HepG2 (cell line): ENCODE data around the gene EMC9. TPM values are rescaled to one million over a fixed set of nuclear protein-coding genes. Genes with fewer than 3 reads are reported as not detected.

Source experiments
- BRCA1 ChIP-seq: sonication (generic); formaldehyde crosslinking; IDR thresholded peaks from 2 replicates; pipeline ENCODE4 v1.4.0; 2020; ENCODE audit warnings: missing genetic modification reagents
- HOXD1 ChIP-seq: sonication (generic); formaldehyde crosslinking; IDR thresholded peaks from 2 replicates; pipeline ENCODE4 v1.5.0; 2020; ENCODE audit warnings: missing genetic modification reagents
- IRF2 ChIP-seq: IDR thresholded peaks from 2 replicates; pipeline ENCODE4 v1.6.1; 2018; ENCODE audit warnings: missing genetic modification reagents, missing compliant biosample characterization
- JUNB ChIP-seq: sonication (generic); formaldehyde crosslinking; IDR thresholded peaks from 2 replicates; pipeline ENCODE4 v1.8.0; 2022; ENCODE audit warnings: missing genetic modification reagents, mild to moderate bottlenecking, borderline replicate concordance
- KDM4B ChIP-seq: sonication (generic); formaldehyde crosslinking; IDR thresholded peaks from 2 replicates; pipeline ENCODE4 v1.4.0; 2020; ENCODE audit warnings: missing genetic modification reagents
- MAF1 ChIP-seq: sonication (generic); formaldehyde crosslinking; IDR thresholded peaks from 2 replicates; pipeline ENCODE4 v1.5.0; 2020; ENCODE audit warnings: missing genetic modification reagents, borderline replicate concordance
- NFATC3 ChIP-seq: sonication (generic); formaldehyde crosslinking; IDR thresholded peaks from 2 replicates; pipeline ENCODE4 v1.5.1; 2020; ENCODE audit warnings: mild to moderate bottlenecking, missing genetic modification reagents
- PAF1 ChIP-seq: IDR thresholded peaks from 2 replicates; pipeline ENCODE4 v1.6.1; 2016; ENCODE audit warnings: missing genetic modification reagents, missing compliant biosample characterization
- REL ChIP-seq: sonication (generic); formaldehyde crosslinking; conservative IDR thresholded peaks from 2 replicates; pipeline ENCODE4 v1.8.0; 2022; ENCODE audit warnings: mild to moderate bottlenecking, missing genetic modification reagents, moderate library complexity
- TCF12 ChIP-seq, 2 experiments: fragments of 450-650 bp in 1 of 2; sonication (generic) in 1 of 2; formaldehyde crosslinking in 1 of 2; IDR thresholded peaks; 2 replicates each; pipeline versions ENCODE4 v1.6.1 to v1.8.0; 2017 to 2022; ENCODE audit warnings: antibody characterized with exemption in 1 of 2, mild to moderate bottlenecking in 1 of 2, missing genetic modification reagents in 1 of 2, moderate library complexity in 1 of 2
- TEF ChIP-seq: sonication (generic); formaldehyde crosslinking; IDR thresholded peaks from 2 replicates; pipeline ENCODE4 v1.5.0; 2020; ENCODE audit warnings: missing genetic modification reagents
- YEATS4 ChIP-seq: sonication (generic); formaldehyde crosslinking; IDR thresholded peaks from 2 replicates; pipeline ENCODE4 v1.4.0; 2020; ENCODE audit warnings: missing genetic modification reagents, borderline replicate concordance
- ZC3H13 ChIP-seq: sonication (generic); formaldehyde crosslinking; IDR thresholded peaks from 2 replicates; pipeline ENCODE4 v1.8.1; 2023; ENCODE audit warnings: mild to moderate bottlenecking, missing genetic modification reagents, moderate library complexity
- ZNF138 ChIP-seq: sonication (generic); formaldehyde crosslinking; IDR thresholded peaks from 2 replicates; pipeline ENCODE4 v1.5.0; 2020; ENCODE audit warnings: mild to moderate bottlenecking, low read depth, missing genetic modification reagents
- ZNF264 ChIP-seq: sonication (generic); formaldehyde crosslinking; IDR thresholded peaks from 2 replicates; pipeline ENCODE4 v1.4.0; 2020; ENCODE audit warnings: missing genetic modification reagents
- ZNF430 ChIP-seq: sonication (generic); formaldehyde crosslinking; IDR thresholded peaks from 2 replicates; pipeline ENCODE4 v1.9.0; 2021; ENCODE audit warnings: mild to moderate bottlenecking, missing genetic modification reagents
- ZNF512 ChIP-seq: sonication (generic); formaldehyde crosslinking; IDR thresholded peaks from 2 replicates; pipeline ENCODE4 v1.4.0; 2020; ENCODE audit warnings: mild to moderate bottlenecking, missing genetic modification reagents
- ZNF556 ChIP-seq: sonication (generic); formaldehyde crosslinking; IDR thresholded peaks from 2 replicates; pipeline ENCODE4 v1.4.0; 2020; ENCODE audit warnings: mild to moderate bottlenecking, missing genetic modification reagents, borderline replicate concordance
- polyA plus RNA-seq, 8 experiments: library from polyadenylated mRNA; depleted of rRNA in 3 of 8; stranded (reverse) in 7 of 8; unstranded in 1 of 8; fragments of >200 nt; fragmentation: Illumina TruSeq in 4 of 8; extraction: Trizol in 4 of 8; gene quantifications; 2 replicates each; pipeline versions ENCODE4 v1.2.1 to v1.2.3, GENCODE V29; 2011 to 2016; ENCODE audit warnings: low read depth in 4 of 8, missing spikeins in 1 of 8, mixed read lengths in 1 of 8; ENCODE audit not compliant: insufficient read depth in 1 of 8
- total RNA-seq, 5 experiments: library from RNA; depleted of rRNA; stranded (reverse); fragments of >200 nt; fragmentation: Illumina TruSeq; extraction: Trizol; gene quantifications; 2 replicates each; pipeline ENCODE4 v1.2.3, GENCODE V29; 2016; ENCODE audit warnings: low read depth in 1 of 5
- TF ChIP-seq, protein P1 (sequence below): sonication (generic); formaldehyde crosslinking; IDR thresholded peaks from 2 replicates; pipeline ENCODE4 v1.8.1; 2023; ENCODE audit warnings: mild to moderate bottlenecking, inconsistent platforms, moderate library complexity, missing genetic modification reagents, borderline replicate concordance
- TF ChIP-seq, protein P2 (sequence below): sonication (generic); formaldehyde crosslinking; IDR thresholded peaks from 2 replicates; pipeline ENCODE4 v1.4.0; 2020; ENCODE audit warnings: missing genetic modification reagents, borderline replicate concordance

Gene EMC9
- total and polyA plus RNA-seq, 2 of the 13 experiments (the other 11 are each of a cell fraction or from before 2014, with no cell fraction given): 60.5 to 78.7 TPM

DNA sequence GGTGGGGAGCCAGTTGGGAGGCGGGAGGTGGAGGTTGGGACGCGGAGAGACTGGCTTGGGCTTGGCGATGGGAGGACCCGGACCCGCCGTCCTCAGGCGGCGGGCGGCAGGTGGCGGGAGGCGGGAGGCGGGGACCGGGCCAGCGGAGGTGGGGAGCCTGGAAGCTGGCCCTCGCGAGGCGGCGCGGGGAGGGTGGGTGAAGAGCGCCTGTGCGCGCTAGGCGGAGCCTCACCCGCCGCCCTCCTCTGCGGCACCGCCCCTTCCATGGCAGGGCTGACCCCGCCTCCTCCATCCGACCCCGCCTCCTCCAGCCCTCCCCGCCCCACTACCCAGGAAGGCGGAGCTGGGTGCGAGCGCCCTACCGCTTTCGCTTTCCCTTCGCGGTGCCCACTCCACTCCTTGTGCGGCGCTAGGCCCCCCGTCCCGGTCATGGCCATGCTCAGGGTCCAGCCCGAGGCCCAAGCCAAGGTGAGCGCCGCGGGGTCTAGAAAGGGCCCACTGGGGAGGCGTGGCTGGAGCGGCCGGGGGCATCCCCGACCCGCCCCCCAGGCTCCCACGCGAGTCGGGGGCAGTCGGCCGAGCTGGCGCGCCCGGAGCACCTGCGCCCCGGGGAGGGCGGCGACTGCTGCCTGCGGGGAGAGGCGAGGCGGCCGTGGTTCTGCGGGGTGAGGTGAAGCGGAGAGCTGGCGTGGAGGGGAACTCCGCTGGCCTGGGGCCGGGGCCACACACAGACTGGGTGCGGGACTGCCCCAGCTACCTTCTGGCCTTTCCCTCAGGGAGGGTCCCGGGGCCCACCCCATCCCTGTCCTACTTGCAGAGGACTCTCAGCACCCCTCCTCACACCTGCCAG, 5.3 kb downstream of the EMC9 start, which contains the start of gene PSME1 (continued):
- no peak for TF ChIP-seq PAF1 (CRISPR knock-in tag)
- TF ChIP-seq TEF: no peak
- no peak for TF ChIP-seq ZNF430
- peak; percentile 21; the same call in 1 of the 2 replicates for TF ChIP-seq HOXD1 (CRISPR knock-in tag)
- TF ChIP-seq ZNF138 (CRISPR knock-in tag): peak; percentile 82; the same call in 1 of the 2 replicates
- peak; percentile 89 for TF ChIP-seq MAF1 (CRISPR knock-in tag)
- TF ChIP-seq NFATC3 (CRISPR knock-in tag): no peak
- peak; percentile 93 for TF ChIP-seq YEATS4 (CRISPR knock-in tag)
- no peak for TF ChIP-seq JUNB (CRISPR knock-in tag)
- peak; percentile 45; the same call in 1 of the 2 replicates for TF ChIP-seq ZNF264 (CRISPR knock-in tag)
- TF ChIP-seq ZNF512 (CRISPR knock-in tag): peak; percentile 28; the same call in 1 of the 2 replicates
- TF ChIP-seq, protein P1, sequence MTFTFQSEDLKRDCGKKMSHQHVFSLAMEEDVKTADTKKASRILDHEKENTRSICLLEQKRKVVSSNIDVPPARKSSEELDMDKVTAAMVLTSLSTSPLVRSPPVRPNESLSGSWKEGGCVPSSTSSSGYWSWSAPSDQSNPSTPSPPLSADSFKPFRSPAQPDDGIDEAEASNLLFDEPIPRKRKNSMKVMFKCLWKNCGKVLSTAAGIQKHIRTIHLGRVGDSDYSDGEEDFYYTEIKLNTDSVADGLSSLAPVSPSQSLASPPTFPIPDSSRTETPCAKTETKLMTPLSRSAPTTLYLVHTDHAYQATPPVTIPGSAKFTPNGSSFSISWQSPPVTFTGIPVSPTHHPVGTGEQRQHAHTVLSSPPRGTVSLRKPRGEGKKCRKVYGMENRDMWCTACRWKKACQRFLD (CRISPR knock-in tag): 0 out of 2 replicates have a peak, but pooled peaks have one; percentile 22
- TF ChIP-seq IRF2: peak; percentile 100
- TF ChIP-seq, protein P2, sequence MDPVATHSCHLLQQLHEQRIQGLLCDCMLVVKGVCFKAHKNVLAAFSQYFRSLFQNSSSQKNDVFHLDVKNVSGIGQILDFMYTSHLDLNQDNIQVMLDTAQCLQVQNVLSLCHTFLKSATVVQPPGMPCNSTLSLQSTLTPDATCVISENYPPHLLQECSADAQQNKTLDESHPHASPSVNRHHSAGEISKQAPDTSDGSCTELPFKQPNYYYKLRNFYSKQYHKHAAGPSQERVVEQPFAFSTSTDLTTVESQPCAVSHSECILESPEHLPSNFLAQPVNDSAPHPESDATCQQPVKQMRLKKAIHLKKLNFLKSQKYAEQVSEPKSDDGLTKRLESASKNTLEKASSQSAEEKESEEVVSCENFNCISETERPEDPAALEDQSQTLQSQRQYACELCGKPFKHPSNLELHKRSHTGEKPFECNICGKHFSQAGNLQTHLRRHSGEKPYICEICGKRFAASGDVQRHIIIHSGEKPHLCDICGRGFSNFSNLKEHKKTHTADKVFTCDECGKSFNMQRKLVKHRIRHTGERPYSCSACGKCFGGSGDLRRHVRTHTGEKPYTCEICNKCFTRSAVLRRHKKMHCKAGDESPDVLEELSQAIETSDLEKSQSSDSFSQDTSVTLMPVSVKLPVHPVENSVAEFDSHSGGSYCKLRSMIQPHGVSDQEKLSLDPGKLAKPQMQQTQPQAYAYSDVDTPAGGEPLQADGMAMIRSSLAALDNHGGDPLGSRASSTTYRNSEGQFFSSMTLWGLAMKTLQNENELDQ (CRISPR knock-in tag): peak; percentile 57; the same call in 1 of the 2 replicates
- TF ChIP-seq ZNF556 (CRISPR knock-in tag): no peak; the same call in 1 of the 2 replicates
- no peak; the same call in 1 of the 2 replicates for TF ChIP-seq BRCA1
- no peak for TF ChIP-seq TCF12 (IDR thresholded peaks at IDR 0.05)
- TF ChIP-seq TCF12 (CRISPR knock-in tag; IDR thresholded peaks at IDR 0.05): peak; percentile 93
- TF ChIP-seq ZC3H13 (CRISPR knock-in tag): no peak
- peak; percentile 9; the same call in 1 of the 2 replicates for TF ChIP-seq KDM4B (CRISPR knock-in tag)
- no peak for TF ChIP-seq REL
